ENCODE measurements around the gene MPST.

Gene MPST

GRCh38 chr22:37012956-37013355, 6.6 kb upstream of the MPST start:
- no peak overlapping the region for H3K27ac ChIP-seq
- H3K4me1 ChIP-seq = peaks cover 29% of the 10 kb centered on the region
- H3K27me3 ChIP-seq = no peaks in the 10 kb centered on the region
- no peak for TF ChIP-seq Cebpa-rat (IDR thresholded peaks at IDR 0.05)
- peaks cover 32% of the 10 kb centered on the region; the same call in 1 of the 2 replicates for H4K20me1 ChIP-seq
- peaks cover 33% of the 10 kb centered on the region; the same call in 1 of the 2 replicates for H3K36me3 ChIP-seq
- no peaks in the 10 kb centered on the region for H3K9me3 ChIP-seq
- no peak overlapping the region for H3K9ac ChIP-seq
- no peak overlapping the region for H3K4me3 ChIP-seq
- H3K4me2 ChIP-seq = no peak overlapping the region

GRCh38 chr22:37014415-37014806, 5.1 kb upstream of the MPST start:
- Histone ChIP-seq H3K36me3 (peaks cover 36% of the 10 kb centered on the region; the same call in 1 of the 2 replicates), H4K20me1 (peaks cover 40% of the 10 kb centered on the region; the same call in 1 of the 2 replicates), H3K9me3 (no peaks in the 10 kb centered on the region), H3K4me2 (no peak overlapping the region), H3K27me3 (no peaks in the 10 kb centered on the region), H3K4me1 (peaks cover 25% of the 10 kb centered on the region), H3K9ac (no peak overlapping the region), H3K27ac (no peak overlapping the region), H3K4me3 (no peak overlapping the region)
- TF ChIP-seq Cebpa-rat (IDR thresholded peaks at IDR 0.05) = no peak

- Histone ChIP-seq H3K4me2 (no peak overlapping the region), H3K27ac (no peak overlapping the region)
These were observed 4.5 kb upstream of the MPST start for GRCh38 chr22:37014835-37015586.

GRCh38 chr22:37015587-37015878, 4.0 kb upstream of the MPST start:
- TF ChIP-seq Cebpa-rat (IDR thresholded peaks at IDR 0.05) = no peak
- Histone ChIP-seq H3K4me3 (no peak overlapping the region), H3K4me1 (peaks cover 28% of the 10 kb centered on the region), H3K9ac (no peak overlapping the region), H3K4me2 (no peak overlapping the region), H3K27ac (no peak overlapping the region), H3K27me3 (no peaks in the 10 kb centered on the region), H3K9me3 (no peaks in the 10 kb centered on the region), H4K20me1 (peaks cover 40% of the 10 kb centered on the region; the same call in 1 of the 2 replicates), H3K36me3 (peaks cover 35% of the 10 kb centered on the region; the same call in 1 of the 2 replicates)

More at GRCh38 chr22:37014835-37015586, 4.5 kb upstream of the MPST start:
- no peak overlapping the region for H3K4me3 ChIP-seq
- peaks cover 40% of the 10 kb centered on the region; the same call in 1 of the 2 replicates for H4K20me1 ChIP-seq
- peaks cover 25% of the 10 kb centered on the region for H3K4me1 ChIP-seq
- no peak overlapping the region for H3K9ac ChIP-seq
- H3K27me3 ChIP-seq = no peaks in the 10 kb centered on the region
- H3K9me3 ChIP-seq = no peaks in the 10 kb centered on the region
- H3K36me3 ChIP-seq = peaks cover 36% of the 10 kb centered on the region; the same call in 1 of the 2 replicates
- TF ChIP-seq Cebpa-rat (IDR thresholded peaks at IDR 0.05) = no peak

- Histone ChIP-seq H4K20me1 (peaks cover 40% of the 10 kb centered on the region; the same call in 1 of the 2 replicates), H3K9me3 (no peaks in the 10 kb centered on the region), H3K27me3 (no peaks in the 10 kb centered on the region), H3K4me2 (peak overlapping the region; percentile 97; the same call in 1 of the 2 replicates), H3K36me3 (peaks cover 27% of the 10 kb centered on the region; the same call in 1 of the 2 replicates), H3K4me3 (no peak overlapping the region), H3K9ac (peak overlapping the region; percentile 12; the same call in 1 of the 2 replicates), H3K4me1 (peaks cover 36% of the 10 kb centered on the region), H3K27ac (no peak overlapping the region)
- TF ChIP-seq Cebpa-rat (IDR thresholded peaks at IDR 0.05) = no peak
These were observed 3.2 kb upstream of the MPST start for GRCh38 chr22:37016134-37016910.

- Histone ChIP-seq H3K4me3 (no peak overlapping the region), H3K4me1 (peaks cover 46% of the 10 kb centered on the region), H3K4me2 (peak overlapping the region; percentile 97), H3K9me3 (no peaks in the 10 kb centered on the region), H4K20me1 (peaks cover 49% of the 10 kb centered on the region), H3K27me3 (no peaks in the 10 kb centered on the region), H3K27ac (no peak overlapping the region), H3K36me3 (peaks cover 28% of the 10 kb centered on the region; the same call in 1 of the 2 replicates), H3K9ac (peak overlapping the region; percentile 12; the same call in 1 of the 2 replicates)
- TF ChIP-seq Cebpa-rat (IDR thresholded peaks at IDR 0.05) = no peak
These were observed 2.2 kb upstream of the MPST start for GRCh38 chr22:37017356-37017755.

- peak overlapping the region; percentile 88 for H3K4me3 ChIP-seq
- H3K36me3 ChIP-seq = peaks cover 35% of the 10 kb centered on the region
- no peaks in the 10 kb centered on the region for H3K27me3 ChIP-seq
- H3K9me3 ChIP-seq = no peaks in the 10 kb centered on the region
- peak overlapping the region; percentile 97 for H3K4me2 ChIP-seq
- TF ChIP-seq Cebpa-rat (IDR thresholded peaks at IDR 0.05) = no peak
- H3K9ac ChIP-seq = peak overlapping the region; percentile 97
- H4K20me1 ChIP-seq = peaks cover 58% of the 10 kb centered on the region
- peak overlapping the region; percentile 99 for H3K27ac ChIP-seq
- peaks cover 50% of the 10 kb centered on the region for H3K4me1 ChIP-seq
These were observed 1.3 kb upstream of the MPST start for GRCh38 chr22:37018086-37018814.

GRCh38 chr22:37018815-37019308, 680 bp upstream of the MPST start:
- Histone ChIP-seq H3K27me3 (no peaks in the 10 kb centered on the region), H3K4me1 (peaks cover 50% of the 10 kb centered on the region), H3K27ac (peak overlapping the region; percentile 99), H3K4me3 (peak overlapping the region; percentile 88), H3K36me3 (peaks cover 41% of the 10 kb centered on the region), H3K9ac (peak overlapping the region; percentile 97), H3K9me3 (no peaks in the 10 kb centered on the region), H4K20me1 (peaks cover 64% of the 10 kb centered on the region), H3K4me2 (peak overlapping the region; percentile 97)
- no peak for TF ChIP-seq Cebpa-rat (IDR thresholded peaks at IDR 0.05)

GRCh38 chr22:37020192-37020479, 594 bp downstream of the MPST start:
- no peaks in the 10 kb centered on the region for H3K27me3 ChIP-seq
- no peak for TF ChIP-seq Cebpa-rat (IDR thresholded peaks at IDR 0.05)
- H3K4me2 ChIP-seq = peak overlapping the region; percentile 97
- H3K9ac ChIP-seq = peak overlapping the region; percentile 97
- H3K4me3 ChIP-seq = peak overlapping the region; percentile 88
- peaks cover 68% of the 10 kb centered on the region for H4K20me1 ChIP-seq
- H3K36me3 ChIP-seq = peaks cover 54% of the 10 kb centered on the region
- H3K4me1 ChIP-seq = peaks cover 58% of the 10 kb centered on the region
- no peaks in the 10 kb centered on the region for H3K9me3 ChIP-seq
- H3K27ac ChIP-seq = peak overlapping the region; percentile 99

Measured in BLaER1 (cell line).